ENCODE data around the gene EDC4.
A peak's percentile ranks its signal among the peaks of the same experiment; 100 is the strongest.
"Not testable (repeated sequence)": the region's sequence is repeated elsewhere in the genome, so short reads cannot be mapped to it uniquely, and the experiment has no call there.

EDC4 gene

DNA sequence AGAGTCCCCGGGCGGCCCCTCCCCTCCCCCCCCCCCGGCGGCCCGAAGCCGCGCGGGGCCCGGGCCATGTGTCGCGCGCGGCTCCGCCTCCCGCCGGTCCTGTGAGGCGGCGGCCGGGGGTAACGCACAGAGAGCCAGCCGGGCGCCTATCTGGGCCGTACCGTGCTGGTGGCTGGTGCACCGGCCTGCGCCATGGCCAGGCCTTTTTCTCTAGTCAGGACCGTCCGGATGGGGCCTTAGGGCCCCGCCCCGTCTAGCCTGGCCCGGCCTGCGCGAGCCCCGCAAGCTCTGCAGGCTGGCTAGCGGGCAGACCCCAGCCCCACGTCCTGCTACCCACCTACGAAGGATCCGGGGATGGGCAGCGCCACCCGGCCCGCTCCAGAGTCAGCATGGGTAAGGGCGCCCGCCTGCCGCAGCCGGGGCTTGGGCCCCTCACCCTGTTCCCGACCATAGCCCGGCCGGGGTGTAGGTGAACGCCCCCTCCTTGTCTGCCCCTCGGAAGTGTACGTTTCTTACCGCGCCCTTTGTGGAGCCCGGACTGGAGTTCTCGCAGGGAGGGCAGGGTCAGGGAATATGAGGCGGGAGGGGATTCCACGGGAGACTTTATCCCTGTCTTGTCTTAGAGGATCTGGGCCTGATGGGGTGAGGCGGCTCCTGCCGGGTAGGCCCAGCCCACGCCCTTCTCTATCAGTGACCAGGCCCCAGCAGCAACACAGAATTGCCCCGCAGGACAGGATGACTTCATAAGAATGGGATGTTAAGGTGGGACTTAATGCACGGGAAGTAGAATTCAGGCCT is 25.6 kb upstream of the EDC4 start, which contains the start of gene CENPT:
Gene CENPT (minus strand): TSS at position 630 of the 798 bp plus-strand sequence. CDS start 13,834 bp downstream, outside the sequence.
- FAIRE-seq: no peak
- peak; percentile 69 for DNase-seq (ENCODE audit: insufficient read length, low spot score)

DNA sequence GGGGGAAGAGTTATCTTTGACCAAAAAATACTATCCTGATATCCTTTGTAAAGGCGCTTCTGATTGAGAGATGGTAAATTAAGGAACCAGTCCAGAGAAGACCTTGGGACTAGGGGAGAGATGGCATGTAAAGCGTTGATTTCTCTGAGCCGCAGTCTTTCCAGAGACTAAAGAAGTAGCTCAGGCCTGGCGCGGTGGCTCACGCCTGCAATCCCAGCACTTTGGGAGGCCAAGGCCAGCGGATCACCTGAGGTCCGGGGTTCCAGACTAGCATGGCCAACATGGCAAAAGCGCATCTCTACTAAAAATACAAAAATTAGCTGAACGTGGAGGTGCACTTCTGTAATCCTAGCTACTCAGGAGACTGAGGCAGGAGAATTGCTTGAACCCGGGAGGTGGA is 24.7 kb upstream of the EDC4 start:
- FAIRE-seq (no peak), DNase-seq (ENCODE audit: insufficient read length, low spot score) (no peak)

DNA sequence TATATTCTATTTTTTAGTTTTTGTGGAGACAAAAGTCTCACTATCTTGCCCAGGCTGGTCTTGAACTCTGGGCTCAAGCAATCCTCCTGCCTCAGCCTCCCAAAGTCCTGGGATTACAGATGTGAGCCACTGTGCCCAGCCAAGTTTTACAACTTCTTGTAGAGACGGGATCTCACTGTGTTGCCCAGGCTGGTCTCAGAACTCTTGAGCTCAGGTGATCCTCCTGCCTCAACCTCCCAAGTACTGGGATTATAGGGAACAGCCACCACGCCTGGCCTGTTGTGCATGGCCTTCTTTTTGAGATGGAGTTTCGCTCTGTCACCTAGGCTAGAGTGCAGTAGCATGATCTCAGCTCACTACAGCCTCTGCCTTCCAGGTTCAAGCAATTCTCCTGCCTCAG is 19.2 kb upstream of the EDC4 start:
- FAIRE-seq (no peak), DNase-seq (ENCODE audit: insufficient read length, low spot score) (no peak)

DNA sequence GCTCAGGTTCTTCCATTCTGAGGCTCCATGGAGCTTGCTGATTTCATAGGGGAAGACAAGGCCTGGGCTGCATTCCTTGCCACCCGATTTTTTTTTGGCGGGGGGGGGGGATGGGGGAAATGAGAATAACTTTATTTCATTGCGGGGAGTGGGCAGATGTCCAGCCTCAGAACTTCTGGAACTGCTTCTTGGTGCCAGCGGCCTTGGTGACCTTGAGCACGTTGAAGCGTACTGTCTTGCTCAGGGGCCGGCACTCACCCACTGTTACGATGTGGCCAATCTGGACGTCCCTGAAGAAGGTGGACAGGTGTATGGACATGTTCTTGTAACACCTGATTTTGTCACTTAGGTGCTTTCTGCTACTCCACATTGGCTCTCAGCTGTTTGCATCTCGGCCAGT is 17.1 kb upstream of the EDC4 start:
- FAIRE-seq (no peak), DNase-seq (ENCODE audit: insufficient read length, low spot score) (no peak)

- DNase-seq (ENCODE audit: insufficient read length, low spot score): no peak
- FAIRE-seq: no peak
Observed at GRCh38 chr16:67856927-67857546, 15.8 kb upstream of the EDC4 start.

- DNase-seq (ENCODE audit: insufficient read length, low spot score): no peak
- FAIRE-seq: no peak
Observed at GRCh38 chr16:67857547-67858233, 15.2 kb upstream of the EDC4 start.

- FAIRE-seq: no peak
- no peak for DNase-seq (ENCODE audit: insufficient read length, low spot score)
Observed at GRCh38 chr16:67858500-67858899, 14.4 kb upstream of the EDC4 start.

DNA sequence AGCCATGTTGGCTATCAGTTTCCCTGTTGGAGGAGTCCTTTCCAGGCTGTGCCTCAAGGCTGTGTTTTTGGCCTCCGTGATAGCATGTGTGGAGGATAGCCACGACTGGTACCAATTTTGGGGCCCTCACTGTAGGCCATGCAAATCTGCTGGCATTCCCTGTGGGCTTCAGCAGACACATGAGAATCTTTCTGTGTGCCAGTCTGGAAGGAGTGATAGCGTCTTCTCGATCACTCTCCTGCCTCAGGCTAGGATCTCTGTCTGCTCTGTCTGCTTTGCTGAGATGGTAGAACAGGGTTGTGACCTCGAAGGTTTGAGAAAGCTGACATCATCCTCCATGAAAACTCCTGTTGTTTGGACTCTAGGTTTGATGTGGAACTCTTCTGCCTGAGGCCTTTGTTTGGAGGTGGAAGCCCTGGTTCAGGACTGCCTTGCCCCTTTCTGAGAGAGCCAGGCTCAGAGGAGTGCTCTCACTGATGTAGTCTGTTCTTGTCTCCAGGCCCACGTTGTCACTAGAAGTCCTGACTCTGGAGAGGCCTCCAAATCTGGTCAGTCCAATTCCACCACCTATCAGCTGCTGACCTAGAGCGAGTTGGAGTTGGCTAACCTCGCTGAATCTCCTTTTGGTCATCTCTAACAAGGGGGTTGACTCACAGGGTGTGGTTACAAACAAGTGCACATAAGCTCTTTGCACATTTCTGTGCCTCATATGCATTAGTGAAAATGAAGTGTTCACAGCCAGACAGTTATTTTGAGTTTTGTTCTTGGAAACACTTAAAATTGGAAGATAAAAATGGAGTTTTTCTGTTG is 12.1 kb upstream of the EDC4 start:
- DNase-seq (ENCODE audit: insufficient read length, low spot score) (no peak), FAIRE-seq (no peak)

DNA sequence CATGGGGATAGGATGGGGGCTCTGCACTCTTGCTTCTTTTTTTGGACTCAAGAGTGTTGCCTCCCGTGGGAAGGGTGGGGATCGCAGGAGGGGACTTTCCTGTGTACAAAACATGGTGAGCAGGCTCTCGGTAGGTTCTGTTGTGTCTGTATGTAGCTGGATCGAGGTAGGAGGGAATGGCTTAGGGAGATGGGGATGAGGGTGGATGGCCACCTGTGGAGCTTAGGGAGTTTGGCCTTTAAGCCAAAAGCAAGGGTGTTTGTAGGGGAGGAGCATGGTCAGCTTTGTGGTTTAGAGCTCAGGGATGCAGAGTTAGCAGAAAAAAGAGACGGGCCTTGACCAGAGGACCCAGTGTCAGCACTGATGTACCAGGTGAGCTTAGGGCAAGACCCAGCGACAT is 11.0 kb upstream of the EDC4 start:
- DNase-seq (ENCODE audit: insufficient read length, low spot score): no peak
- FAIRE-seq: no peak

GRCh38 chr16:67862623-67863583 is 9.9 kb upstream of the EDC4 start:
- no peak for FAIRE-seq

DNA sequence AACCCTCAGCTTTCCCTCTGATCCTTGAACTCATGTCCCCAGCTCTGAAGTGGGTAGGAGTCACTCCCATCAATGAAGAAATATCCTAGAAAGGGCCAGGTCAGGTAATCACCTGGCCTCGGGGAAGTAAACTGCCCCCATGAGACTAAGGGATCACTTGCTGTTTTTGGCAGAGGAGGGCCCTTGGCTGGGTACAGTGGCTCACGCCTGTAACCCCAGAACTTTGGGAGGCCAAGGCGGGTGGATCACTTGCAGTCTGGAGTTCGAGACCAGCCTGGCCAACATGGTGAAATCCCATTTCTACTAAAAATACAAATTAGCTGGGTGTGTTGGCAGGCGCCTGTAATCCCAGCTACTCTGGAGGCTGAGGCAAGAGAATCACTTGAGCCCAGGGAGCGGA is 8.8 kb upstream of the EDC4 start:
- FAIRE-seq; DNase-seq (ENCODE audit: insufficient read length, low spot score): not testable (repeated sequence)

More at GRCh38 chr16:67862623-67863583, 9.9 kb upstream of the EDC4 start:
- no peak for DNase-seq (ENCODE audit: insufficient read length, low spot score)

GRCh38 chr16:67864594-67864993 is 8.3 kb upstream of the EDC4 start:
- DNase-seq (ENCODE audit: insufficient read length, low spot score) (no peak), FAIRE-seq (no peak)

DNA sequence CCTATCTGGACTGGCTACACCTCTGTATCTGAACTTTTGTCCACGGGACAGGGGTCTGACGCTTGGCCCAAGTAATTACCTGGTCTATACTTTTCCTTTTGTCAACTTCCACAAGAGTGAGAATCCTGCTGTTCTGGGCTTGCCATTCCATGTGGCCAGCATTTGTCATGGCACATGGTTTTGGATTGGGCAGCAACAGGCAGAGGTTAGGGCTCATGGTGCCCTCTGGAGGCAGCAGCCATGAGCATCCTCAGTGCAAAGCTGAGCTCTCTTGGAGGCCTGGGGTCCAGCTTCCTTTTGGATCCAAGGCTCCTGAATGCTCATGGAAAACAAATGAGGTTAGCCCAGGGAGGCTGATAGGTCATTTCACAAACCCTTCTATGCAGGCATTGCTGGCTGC is 7.5 kb upstream of the EDC4 start:
- DNase-seq (ENCODE audit: insufficient read length, low spot score): no peak
- FAIRE-seq: no peak

DNA sequence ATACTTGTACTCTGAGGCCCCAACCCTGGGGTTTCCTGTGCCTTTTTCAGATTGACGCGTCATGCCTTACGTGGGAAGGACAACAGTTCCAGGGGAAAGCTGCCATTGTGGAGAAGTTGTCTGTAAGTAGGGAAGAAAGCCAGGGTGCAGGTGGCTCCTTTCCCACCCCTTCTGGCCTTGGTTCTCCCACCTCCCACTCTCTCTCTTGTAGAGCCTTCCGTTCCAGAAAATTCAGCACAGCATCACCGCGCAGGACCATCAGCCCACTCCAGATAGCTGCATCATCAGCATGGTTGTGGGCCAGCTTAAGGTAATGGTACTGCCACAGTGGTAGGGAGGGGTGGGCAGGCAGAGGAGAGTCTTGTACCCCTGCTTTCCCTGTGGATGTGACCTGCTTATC is 4.6 kb upstream of the EDC4 start:
- DNase-seq (ENCODE audit: insufficient read length, low spot score) (no peak), FAIRE-seq (no peak)

GRCh38 chr16:67869653-67870052 is 3.2 kb upstream of the EDC4 start:
- no peak for FAIRE-seq
- DNase-seq (ENCODE audit: insufficient read length, low spot score): no peak

DNA sequence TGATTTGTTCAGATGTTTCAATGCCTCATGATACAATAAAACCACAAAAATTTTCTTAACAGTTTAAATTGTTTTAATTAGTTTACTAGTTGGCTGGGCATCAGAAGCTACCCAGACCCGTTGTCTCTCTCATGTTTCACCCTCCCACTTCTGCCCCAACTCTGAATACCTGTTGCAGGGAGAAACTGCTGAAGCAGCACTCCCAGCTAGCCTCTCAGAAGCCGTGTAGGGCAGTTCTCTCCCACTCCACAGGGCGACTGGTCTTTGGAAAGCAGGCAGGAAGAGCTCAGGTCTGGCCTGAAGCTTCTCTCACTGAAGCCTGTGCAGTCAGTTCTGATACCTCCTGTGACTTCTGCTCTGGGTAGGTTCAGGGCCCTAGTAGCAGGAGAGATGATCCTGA is 1.6 kb upstream of the EDC4 start:
- FAIRE-seq: no peak
- DNase-seq (ENCODE audit: insufficient read length, low spot score): no peak

- FAIRE-seq (no peak), DNase-seq (ENCODE audit: insufficient read length, low spot score) (no peak)
Observed at GRCh38 chr16:67872131-67872630, 671 bp upstream of the EDC4 start.

DNA sequence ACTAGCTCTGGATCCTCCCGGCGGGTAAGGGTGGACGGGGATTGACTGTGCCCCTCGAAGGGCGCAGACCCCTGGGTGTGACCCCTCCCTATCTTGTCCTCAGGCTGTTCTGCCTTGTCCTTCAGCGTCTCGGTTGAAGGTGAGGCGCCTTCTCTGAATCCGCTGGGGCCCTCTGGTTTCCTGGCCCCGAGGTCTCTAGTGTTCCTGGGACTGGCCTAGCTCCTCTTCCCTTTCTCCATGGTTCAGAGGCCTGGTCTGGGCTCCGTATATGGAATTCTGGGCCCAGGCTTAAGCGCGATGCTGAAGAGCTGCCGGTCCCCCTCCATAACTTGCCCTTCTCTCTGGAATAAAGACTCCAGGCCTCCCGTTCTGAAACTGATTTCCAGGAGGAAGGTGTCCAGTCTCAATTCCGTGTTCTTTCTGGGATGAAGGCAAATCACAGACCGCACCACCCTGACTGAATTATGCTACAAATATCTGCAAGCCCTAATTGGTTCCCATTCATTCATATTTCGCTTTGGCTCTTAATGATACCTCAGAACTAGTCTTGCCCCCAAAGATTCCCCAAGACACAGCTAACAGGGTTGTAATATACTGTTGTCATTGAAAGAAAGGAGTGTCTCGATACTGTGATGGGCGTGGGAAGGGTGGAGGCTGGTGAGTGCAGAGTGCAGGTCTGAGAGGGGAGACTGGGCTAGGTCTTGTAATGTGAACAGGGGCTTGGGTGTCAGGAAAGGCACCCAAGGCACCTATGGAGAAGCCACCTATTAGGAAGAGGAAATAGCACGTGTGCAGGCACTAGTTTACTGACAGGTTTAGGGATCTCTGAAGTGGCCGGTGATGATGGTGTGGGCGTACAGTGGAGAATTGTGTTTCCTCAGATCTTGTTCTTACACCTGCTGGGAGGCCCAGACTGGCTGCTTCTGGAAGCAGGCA is 851 bp downstream of the EDC4 start:
- peak; percentile 8 for FAIRE-seq
- DNase-seq (ENCODE audit: insufficient read length, low spot score): no peak
